SK-N-SH (cell line): ENCODE results near the gene CEP41. TPM values are rescaled to one million over a fixed set of nuclear protein-coding genes. Genes with fewer than 3 reads are reported as not detected.

Experiments
- CTCF ChIA-PET: fragments of 300-600, 350-600 bp; formaldehyde crosslinking; extraction: SDS; loops from one replicate; lab custom pipeline; 2021; lab: Yijun Ruan, JAX
- POLR2A ChIA-PET: fragments of 350-600 bp; sonication (Branson Sonifier 250); formaldehyde crosslinking; extraction: SDS; loops from one replicate; lab custom pipeline; 2020; ENCODE audit warnings: antibody characterized with exemption, inconsistent platforms; lab: Yijun Ruan, JAX
- DNase-seq: peaks from one replicate; pipeline ENCODE4 v3.0.0; 2012
- H2AFZ ChIP-seq: fragments of 200-600 bp; sonication (generic); 2 replicates; pipeline ENCODE4 v1.8.1; 2016; ENCODE audit warnings: antibody characterized with exemption, mild to moderate bottlenecking, low read depth
- H3F3A ChIP-seq: fragments of 200-600 bp; sonication (generic); replicated peaks from 2 replicates; pipeline ENCODE3; 2016; ENCODE audit warnings: antibody characterized with exemption, mild to moderate bottlenecking; ENCODE audit not compliant: insufficient read depth
- H3K27ac ChIP-seq, 2 experiments: fragments of 200-500 bp in 1 of 2; fragments of 200-600 bp in 1 of 2; sonication (Bioruptor generic) in 1 of 2; sonication (generic), shearing (Covaris generic) in 1 of 2; 2 replicates each; pipeline versions ENCODE4 v1.5.1 to v1.6.1; 2014 to 2016; ENCODE audit warnings: low read depth in 2 of 2, inconsistent platforms in 1 of 2, low read length in 1 of 2, mild to moderate bottlenecking in 1 of 2, mixed read lengths in 1 of 2
- H3K27me3 ChIP-seq: fragments of 200-600 bp; sonication (generic), shearing (Covaris generic); 2 replicates; pipeline ENCODE4 v1.6.1; 2016; ENCODE audit warnings: mixed run types; ENCODE audit not compliant: insufficient read depth
- H3K36me3 ChIP-seq, 2 experiments: fragments of 200-500 bp in 1 of 2; fragments of 200-600 bp in 1 of 2; sonication (Bioruptor generic) in 1 of 2; sonication (generic) in 1 of 2; replicated peaks in 1 of 2; 2 replicates each; pipeline versions ENCODE3 to v1.5.1; 2014 to 2016; ENCODE audit warnings: low read length in 1 of 2, mild to moderate bottlenecking in 1 of 2; ENCODE audit not compliant: insufficient read depth in 2 of 2, control insufficient read depth in 1 of 2
- H3K4me1 ChIP-seq, 2 experiments: fragments of 200-500 bp in 1 of 2; fragments of 200-600 bp in 1 of 2; sonication (Bioruptor generic) in 1 of 2; sonication (generic), shearing (Covaris generic) in 1 of 2; 2 replicates each; pipeline versions ENCODE4 v1.5.1 to v1.6.1; 2014 to 2016; ENCODE audit warnings: low read depth in 1 of 2, low read length in 1 of 2, mixed run types in 1 of 2; ENCODE audit not compliant: insufficient read depth in 2 of 2, control insufficient read depth in 1 of 2
- H3K4me2 ChIP-seq: fragments of 200-600 bp; sonication (generic), shearing (Covaris generic); 2 replicates; pipeline ENCODE4 v1.6.1; 2017; ENCODE audit warnings: mixed run types
- H3K4me3 ChIP-seq, 2 experiments: fragments of 200-500 bp in 1 of 2; fragments of 200-600 bp in 1 of 2; sonication (Bioruptor generic) in 1 of 2; sonication (generic), shearing (Covaris generic) in 1 of 2; 2 replicates each; pipeline versions ENCODE4 v1.5.1 to v1.8.1; 2014 to 2016; ENCODE audit warnings: low read depth in 2 of 2, inconsistent platforms in 1 of 2, low read length in 1 of 2, mild to moderate bottlenecking in 1 of 2, mixed read lengths in 1 of 2, moderate library complexity in 1 of 2
- H3K79me2 ChIP-seq: fragments of 200-600 bp; sonication (generic); 2 replicates; pipeline ENCODE4 v1.8.1; 2017; ENCODE audit warnings: mild to moderate bottlenecking; ENCODE audit not compliant: insufficient read depth
- H3K9ac ChIP-seq: fragments of 200-600 bp; sonication (generic); 2 replicates; pipeline ENCODE4 v1.6.1; 2017; ENCODE audit warnings: mixed run types
- H3K9me2 ChIP-seq: fragments of 200-600 bp; sonication (generic); 2 replicates; pipeline ENCODE4 v1.6.1; 2017; ENCODE audit warnings: mixed run types
- H3K9me3 ChIP-seq: fragments of 200-600 bp; sonication (generic); 2 replicates; pipeline ENCODE4 v1.6.1; 2017; ENCODE audit warnings: mixed run types, mild to moderate bottlenecking, moderate library complexity
- H4K20me1 ChIP-seq: fragments of 200-600 bp; sonication (generic); 2 replicates; pipeline ENCODE4 v1.6.1; 2017; ENCODE audit warnings: mild to moderate bottlenecking, mixed run types; ENCODE audit not compliant: insufficient read depth
- ELF1 ChIP-seq: IDR thresholded peaks from 2 replicates; pipeline ENCODE4 v1.4.0; 2012
- EP300 ChIP-seq, 2 experiments: IDR thresholded peaks; 2 replicates each; pipeline versions ENCODE4 v1.4.0 to v1.6.1; 2012; ENCODE audit warnings: borderline replicate concordance in 1 of 2, low read depth in 1 of 2, low read length in 1 of 2
- EZH2phosphoT487 ChIP-seq: fragments of 200-600 bp; sonication (generic); IDR thresholded peaks from 2 replicates; pipeline ENCODE4 v1.6.1; 2017; ENCODE audit warnings: low read depth, mixed run types, mild to moderate bottlenecking, antibody characterized with exemption, moderate library complexity, borderline replicate concordance
- FOSL2 ChIP-seq: IDR thresholded peaks from 2 replicates; pipeline ENCODE4 v1.4.0; 2012; ENCODE audit warnings: low read depth, mild to moderate bottlenecking, moderate library complexity, borderline replicate concordance
- FOXJ3 ChIP-seq: sonication (generic); formaldehyde crosslinking; IDR thresholded peaks from 2 replicates; pipeline ENCODE4 v1.5.1; 2020; ENCODE audit warnings: mild to moderate bottlenecking, missing genetic modification reagents
- FOXM1 ChIP-seq: IDR thresholded peaks from 2 replicates; pipeline ENCODE4 v1.4.0; 2012; ENCODE audit warnings: low read depth, mild to moderate bottlenecking
- GABPA ChIP-seq: IDR thresholded peaks from 2 replicates; pipeline ENCODE4 v1.4.0; 2012; ENCODE audit warnings: low read depth, mild to moderate bottlenecking
- JUND ChIP-seq: IDR thresholded peaks from 2 replicates; pipeline ENCODE4 v1.4.0; 2012
- MXI1 ChIP-seq: IDR thresholded peaks from 2 replicates; pipeline ENCODE4 v1.6.1; 2012; ENCODE audit warnings: mild to moderate bottlenecking, low read depth, low read length, improper control_type of control experiment
- NFIC ChIP-seq: IDR thresholded peaks from 2 replicates; pipeline ENCODE4 v1.4.0; 2012; ENCODE audit warnings: borderline replicate concordance
- POLR2AphosphoS5 ChIP-seq: IDR thresholded peaks from 2 replicates; pipeline ENCODE4 v1.6.1; 2012; ENCODE audit warnings: low read depth, low read length
- RCOR1 ChIP-seq: fragments of 150-350 bp; IDR thresholded peaks from 2 replicates; pipeline ENCODE4 v1.6.1; 2017; ENCODE audit warnings: antibody characterized with exemption, low read length
- SIN3A ChIP-seq: IDR thresholded peaks from 2 replicates; pipeline ENCODE4 v1.6.1; 2012; ENCODE audit warnings: low read depth, mild to moderate bottlenecking, low read length, moderate library complexity, borderline replicate concordance
- SMC3 ChIP-seq: IDR thresholded peaks from 2 replicates; pipeline ENCODE4 v1.6.1; 2012; ENCODE audit warnings: low read depth, low read length, improper control_type of control experiment
- TAF1 ChIP-seq: IDR thresholded peaks from 2 replicates; pipeline ENCODE4 v1.6.1; 2012; ENCODE audit warnings: low read depth, mild to moderate bottlenecking, low read length, moderate library complexity, borderline replicate concordance
- TCF12 ChIP-seq: IDR thresholded peaks from 2 replicates; pipeline ENCODE4 v1.4.0; 2012
- TEAD4 ChIP-seq: IDR thresholded peaks from 2 replicates; pipeline ENCODE4 v1.4.0; 2012; ENCODE audit warnings: mild to moderate bottlenecking, borderline replicate concordance; ENCODE audit not compliant: insufficient read depth
- WGBS: methylation state at CpG from one replicate; pipeline ENCODE4 v1.1.6; 2017; ENCODE audit warnings: low lambda C conversion rate; 5-methylcytosine and 5-hydroxymethylcytosine counted together
- polyA plus RNA-seq, 3 experiments: library from polyadenylated mRNA; depleted of rRNA; stranded (reverse); fragments of >200 nt; gene quantifications; 2 replicates each; pipeline ENCODE4 v1.2.3, GENCODE V29; 2012
- TF ChIP-seq, protein P1 (sequence below): IDR thresholded peaks from 2 replicates; pipeline ENCODE4 v1.6.1; 2012; ENCODE audit warnings: mild to moderate bottlenecking, low read depth, low read length, moderate library complexity
- TF ChIP-seq, protein P2 (sequence below): IDR thresholded peaks from 2 replicates; pipeline ENCODE4 v1.4.0; 2012; ENCODE audit warnings: low read depth, borderline replicate concordance
- TF ChIP-seq, protein P3 (sequence below): IDR thresholded peaks from 2 replicates; pipeline ENCODE4 v1.4.0; 2012; ENCODE audit warnings: low read depth
- TF ChIP-seq, protein P4 (sequence below): fragments of 150-350 bp; IDR thresholded peaks from 2 replicates; pipeline ENCODE4 v1.6.1; 2016; ENCODE audit warnings: mild to moderate bottlenecking, low read depth, low read length

The CEP41 gene
- polyA plus RNA-seq, 1 of the 3 experiments (the other 2 are of a cell fraction), result 20.9 TPM

DNA sequence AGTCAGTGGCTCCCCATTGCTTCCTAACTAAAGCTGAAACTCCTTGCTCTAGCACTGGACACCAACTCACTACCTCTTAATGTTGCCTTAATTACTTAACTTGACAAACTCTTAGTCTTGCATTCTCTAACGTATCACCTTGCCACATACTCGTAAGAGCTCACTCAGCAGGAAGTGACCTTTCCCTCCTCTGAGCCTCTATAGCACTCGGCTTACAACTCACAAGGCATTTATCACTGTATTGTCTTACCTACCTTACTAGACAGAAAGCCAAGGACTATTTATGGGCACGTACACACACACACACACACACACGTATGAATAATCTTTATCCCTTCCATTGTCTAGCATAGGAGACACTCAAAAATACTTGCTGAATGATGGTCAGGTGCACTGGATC is 21.2 kb downstream of the CEP41 start (continued):
- TF ChIP-seq, protein P1, sequence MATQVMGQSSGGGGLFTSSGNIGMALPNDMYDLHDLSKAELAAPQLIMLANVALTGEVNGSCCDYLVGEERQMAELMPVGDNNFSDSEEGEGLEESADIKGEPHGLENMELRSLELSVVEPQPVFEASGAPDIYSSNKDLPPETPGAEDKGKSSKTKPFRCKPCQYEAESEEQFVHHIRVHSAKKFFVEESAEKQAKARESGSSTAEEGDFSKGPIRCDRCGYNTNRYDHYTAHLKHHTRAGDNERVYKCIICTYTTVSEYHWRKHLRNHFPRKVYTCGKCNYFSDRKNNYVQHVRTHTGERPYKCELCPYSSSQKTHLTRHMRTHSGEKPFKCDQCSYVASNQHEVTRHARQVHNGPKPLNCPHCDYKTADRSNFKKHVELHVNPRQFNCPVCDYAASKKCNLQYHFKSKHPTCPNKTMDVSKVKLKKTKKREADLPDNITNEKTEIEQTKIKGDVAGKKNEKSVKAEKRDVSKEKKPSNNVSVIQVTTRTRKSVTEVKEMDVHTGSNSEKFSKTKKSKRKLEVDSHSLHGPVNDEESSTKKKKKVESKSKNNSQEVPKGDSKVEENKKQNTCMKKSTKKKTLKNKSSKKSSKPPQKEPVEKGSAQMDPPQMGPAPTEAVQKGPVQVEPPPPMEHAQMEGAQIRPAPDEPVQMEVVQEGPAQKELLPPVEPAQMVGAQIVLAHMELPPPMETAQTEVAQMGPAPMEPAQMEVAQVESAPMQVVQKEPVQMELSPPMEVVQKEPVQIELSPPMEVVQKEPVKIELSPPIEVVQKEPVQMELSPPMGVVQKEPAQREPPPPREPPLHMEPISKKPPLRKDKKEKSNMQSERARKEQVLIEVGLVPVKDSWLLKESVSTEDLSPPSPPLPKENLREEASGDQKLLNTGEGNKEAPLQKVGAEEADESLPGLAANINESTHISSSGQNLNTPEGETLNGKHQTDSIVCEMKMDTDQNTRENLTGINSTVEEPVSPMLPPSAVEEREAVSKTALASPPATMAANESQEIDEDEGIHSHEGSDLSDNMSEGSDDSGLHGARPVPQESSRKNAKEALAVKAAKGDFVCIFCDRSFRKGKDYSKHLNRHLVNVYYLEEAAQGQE, result no peak
- TF ChIP-seq FOXJ3 (no peak), ELF1 (no peak)

DNA sequence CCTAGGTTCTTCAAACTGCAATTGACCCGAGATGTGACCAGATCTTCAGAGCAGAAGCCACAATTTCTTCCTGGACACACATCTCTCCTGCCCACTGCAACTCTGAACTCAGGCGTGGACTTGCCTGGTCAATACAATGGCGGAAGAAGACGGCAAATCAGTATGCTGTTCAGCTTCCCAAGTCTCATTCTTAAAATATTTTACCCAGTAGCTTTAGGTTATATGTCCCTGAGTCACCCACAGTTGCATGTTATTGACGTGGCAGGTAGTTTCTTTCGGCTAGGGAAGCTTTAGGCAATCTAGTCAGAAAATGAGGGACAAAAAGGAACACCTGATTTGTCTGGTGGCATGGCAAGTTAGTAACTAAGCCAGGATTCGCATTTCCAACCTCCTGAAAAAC is 22.5 kb downstream of the CEP41 start:
- Histone ChIP-seq H3K4me3 (no peak overlapping the region), H3K27me3 (no peaks in the 10 kb centered on the region), H3K36me3 (no peaks in the 10 kb centered on the region), H4K20me1 (no peaks in the 10 kb centered on the region), H3K4me1 (peaks cover 4 to 11% of the 10 kb centered on the region in 2 experiments), H3K27ac (no peak overlapping the region), H3K79me2 (no peaks in the 10 kb centered on the region), H3K9ac (no peak overlapping the region), H3F3A (no peaks in the 10 kb centered on the region), H3K9me3 (no peaks in the 10 kb centered on the region), H2AFZ (no peak overlapping the region), H3K9me2 (no peaks in the 10 kb centered on the region), H3K4me2 (no peak overlapping the region)
- ChIA-PET POLR2A (no interaction called here), CTCF (interaction anchor here (0.6 to 1.0 kb wide), 2 partner anchors 12 to 161 kb away, joined by 3 read pairs; no protein-coding TSS in a partner anchor)
- no peak for DNase-seq
- WGBS, result over 99% methylated on average over 7 of the region's 7 CpGs
- TF ChIP-seq, protein P2, sequence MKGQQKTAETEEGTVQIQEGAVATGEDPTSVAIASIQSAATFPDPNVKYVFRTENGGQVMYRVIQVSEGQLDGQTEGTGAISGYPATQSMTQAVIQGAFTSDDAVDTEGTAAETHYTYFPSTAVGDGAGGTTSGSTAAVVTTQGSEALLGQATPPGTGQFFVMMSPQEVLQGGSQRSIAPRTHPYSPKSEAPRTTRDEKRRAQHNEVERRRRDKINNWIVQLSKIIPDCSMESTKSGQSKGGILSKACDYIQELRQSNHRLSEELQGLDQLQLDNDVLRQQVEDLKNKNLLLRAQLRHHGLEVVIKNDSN, result no peak
- TF ChIP-seq MXI1, result no peak
- TF ChIP-seq NFIC, result no peak
- TF ChIP-seq TEAD4, result no peak
- TF ChIP-seq SMC3, result no peak
- no peak for TF ChIP-seq TAF1
- TF ChIP-seq, protein P3, sequence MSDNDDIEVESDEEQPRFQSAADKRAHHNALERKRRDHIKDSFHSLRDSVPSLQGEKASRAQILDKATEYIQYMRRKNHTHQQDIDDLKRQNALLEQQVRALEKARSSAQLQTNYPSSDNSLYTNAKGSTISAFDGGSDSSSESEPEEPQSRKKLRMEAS, result no peak
- TF ChIP-seq FOXM1, result no peak
- TF ChIP-seq, protein P4, sequence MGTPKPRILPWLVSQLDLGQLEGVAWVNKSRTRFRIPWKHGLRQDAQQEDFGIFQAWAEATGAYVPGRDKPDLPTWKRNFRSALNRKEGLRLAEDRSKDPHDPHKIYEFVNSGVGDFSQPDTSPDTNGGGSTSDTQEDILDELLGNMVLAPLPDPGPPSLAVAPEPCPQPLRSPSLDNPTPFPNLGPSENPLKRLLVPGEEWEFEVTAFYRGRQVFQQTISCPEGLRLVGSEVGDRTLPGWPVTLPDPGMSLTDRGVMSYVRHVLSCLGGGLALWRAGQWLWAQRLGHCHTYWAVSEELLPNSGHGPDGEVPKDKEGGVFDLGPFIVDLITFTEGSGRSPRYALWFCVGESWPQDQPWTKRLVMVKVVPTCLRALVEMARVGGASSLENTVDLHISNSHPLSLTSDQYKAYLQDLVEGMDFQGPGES, result no peak
- no peak for TF ChIP-seq EP300 (IDR thresholded peaks at IDR 0.05; ENCODE audit: borderline replicate concordance in 1 of 2, low read depth in 1 of 2, low read length in 1 of 2)
- no peak for TF ChIP-seq JUND
- TF ChIP-seq POLR2AphosphoS5, result no peak
- TF ChIP-seq EZH2phosphoT487, result no peak
- TF ChIP-seq RCOR1, result no peak
- no peak for TF ChIP-seq TCF12
- no peak for TF ChIP-seq FOSL2
- no peak for TF ChIP-seq SIN3A
- no peak for TF ChIP-seq GABPA
